ENCODE data around the gene ZSWIM9. TPM values are rescaled to one million over a fixed set of nuclear protein-coding genes. Genes with fewer than 3 reads are reported as not detected.

The ZSWIM9 gene
- total RNA-seq, 2 donors from 2014 or later = 9.9 to 13.0 TPM

DNA sequence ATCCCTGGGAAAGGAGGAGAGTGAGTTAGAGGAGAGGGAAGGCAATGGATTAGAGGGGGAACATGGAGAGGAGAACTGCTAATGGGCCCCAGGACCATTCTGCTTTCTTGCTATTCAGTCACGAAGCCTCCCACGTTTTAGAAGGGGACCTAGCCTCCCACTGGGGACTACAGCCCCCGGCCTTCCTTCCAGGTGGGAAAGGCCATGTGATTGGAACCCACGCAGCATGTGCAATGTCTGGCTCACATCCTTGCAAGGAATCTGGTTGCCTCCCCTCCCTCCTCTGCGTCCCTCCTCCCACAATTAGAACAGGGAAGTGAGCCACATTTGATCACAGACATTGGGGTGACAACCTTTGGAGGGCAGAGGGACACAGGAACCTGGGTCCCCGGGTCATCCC, 37.4 kb upstream of the ZSWIM9 start:
- TF ChIP-seq, protein P1, sequence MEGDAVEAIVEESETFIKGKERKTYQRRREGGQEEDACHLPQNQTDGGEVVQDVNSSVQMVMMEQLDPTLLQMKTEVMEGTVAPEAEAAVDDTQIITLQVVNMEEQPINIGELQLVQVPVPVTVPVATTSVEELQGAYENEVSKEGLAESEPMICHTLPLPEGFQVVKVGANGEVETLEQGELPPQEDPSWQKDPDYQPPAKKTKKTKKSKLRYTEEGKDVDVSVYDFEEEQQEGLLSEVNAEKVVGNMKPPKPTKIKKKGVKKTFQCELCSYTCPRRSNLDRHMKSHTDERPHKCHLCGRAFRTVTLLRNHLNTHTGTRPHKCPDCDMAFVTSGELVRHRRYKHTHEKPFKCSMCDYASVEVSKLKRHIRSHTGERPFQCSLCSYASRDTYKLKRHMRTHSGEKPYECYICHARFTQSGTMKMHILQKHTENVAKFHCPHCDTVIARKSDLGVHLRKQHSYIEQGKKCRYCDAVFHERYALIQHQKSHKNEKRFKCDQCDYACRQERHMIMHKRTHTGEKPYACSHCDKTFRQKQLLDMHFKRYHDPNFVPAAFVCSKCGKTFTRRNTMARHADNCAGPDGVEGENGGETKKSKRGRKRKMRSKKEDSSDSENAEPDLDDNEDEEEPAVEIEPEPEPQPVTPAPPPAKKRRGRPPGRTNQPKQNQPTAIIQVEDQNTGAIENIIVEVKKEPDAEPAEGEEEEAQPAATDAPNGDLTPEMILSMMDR (conservative IDR thresholded peaks at IDR 0.05) = no peak

DNA sequence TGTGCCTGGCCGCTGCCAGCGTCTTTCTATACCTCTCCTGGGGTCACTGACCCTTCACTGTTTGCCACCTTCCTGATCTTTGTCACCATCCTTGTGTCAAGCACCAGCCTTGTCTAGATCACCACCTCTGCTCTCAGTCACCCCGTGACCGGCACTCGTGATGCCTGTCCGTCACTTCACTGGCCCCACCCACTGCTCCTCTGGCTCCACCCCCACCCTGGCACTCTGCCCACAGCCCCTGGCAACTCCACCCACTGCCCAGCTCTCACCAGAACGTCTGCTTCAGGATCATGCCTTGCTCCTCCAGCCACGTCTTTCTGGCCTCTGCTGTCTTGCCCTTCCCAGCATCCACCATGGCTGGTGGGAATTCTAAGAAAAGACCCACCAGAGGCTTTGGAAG, 35.1 kb upstream of the ZSWIM9 start:
- 88 to 92% methylated on average over 6 to 8 of the region's 8 CpGs for WGBS, 2 experiments (ENCODE audit: insufficient coverage in 1 of 2, insufficient read length in 1 of 2)
- H3K4me3 ChIP-seq (ENCODE audit: low read length) = no peak overlapping the region
- no peak overlapping the region for H3K27ac ChIP-seq (ENCODE audit: low read depth, low read length)
- no peaks in the 10 kb centered on the region for H3K9me3 ChIP-seq (ENCODE audit: control insufficient read depth, low read length)
- H3K27me3 Mint-ChIP-seq (ENCODE audit: insufficient read depth) = no peaks in the 10 kb centered on the region
- H3K27ac Mint-ChIP-seq = peak overlapping the region; percentile 72
- peak; percentile 65 for DNase-seq
- H3K4me1 Mint-ChIP-seq = no peaks in the 10 kb centered on the region
- peaks cover 32% of the 10 kb centered on the region for H3K36me3 ChIP-seq (ENCODE audit: control insufficient read depth, insufficient read depth, low read length)
- no peaks in the 10 kb centered on the region for H3K27me3 ChIP-seq (ENCODE audit: control insufficient read depth, insufficient read depth, low read length, poor library complexity, severe bottlenecking)
- no peaks in the 10 kb centered on the region for H3K4me1 ChIP-seq (ENCODE audit: control insufficient read depth, insufficient read depth, low read length)
- H3K4me3 Mint-ChIP-seq = no peak overlapping the region
- H3K9ac ChIP-seq (ENCODE audit: extremely low read depth, low read length, poor library complexity, severe bottlenecking) = no peak overlapping the region
- TF ChIP-seq, protein P1 (conservative IDR thresholded peaks at IDR 0.05) = no peak
- peaks cover 53% of the 10 kb centered on the region for H3K36me3 Mint-ChIP-seq (ENCODE audit: low read depth)
- H3K9me3 Mint-ChIP-seq = no peaks in the 10 kb centered on the region

More for the DNA sequence above, 37.4 kb upstream of the ZSWIM9 start:
- 91 to 100% methylated on average over 6 of the region's 6 CpGs for WGBS, 2 experiments (ENCODE audit: insufficient coverage in 1 of 2, insufficient read length in 1 of 2)
- no peak for DNase-seq
- H3K27me3 Mint-ChIP-seq (ENCODE audit: insufficient read depth) = no peaks in the 10 kb centered on the region
- Histone ChIP-seq H3K27me3 (ENCODE audit: control insufficient read depth, insufficient read depth, low read length, poor library complexity, severe bottlenecking) (no peaks in the 10 kb centered on the region), H3K27ac (ENCODE audit: low read depth, low read length) (no peak overlapping the region), H3K9ac (ENCODE audit: extremely low read depth, low read length, poor library complexity, severe bottlenecking) (no peak overlapping the region), H3K36me3 (ENCODE audit: control insufficient read depth, insufficient read depth, low read length) (peaks cover 44% of the 10 kb centered on the region), H3K4me3 (ENCODE audit: low read length) (no peak overlapping the region), H3K4me1 (ENCODE audit: control insufficient read depth, insufficient read depth, low read length) (no peaks in the 10 kb centered on the region), H3K9me3 (ENCODE audit: control insufficient read depth, low read length) (no peaks in the 10 kb centered on the region)
- no peak overlapping the region for H3K27ac Mint-ChIP-seq
- H3K4me1 Mint-ChIP-seq = no peaks in the 10 kb centered on the region
- no peaks in the 10 kb centered on the region for H3K9me3 Mint-ChIP-seq
- H3K4me3 Mint-ChIP-seq = no peak overlapping the region
- peaks cover 58% of the 10 kb centered on the region for H3K36me3 Mint-ChIP-seq (ENCODE audit: low read depth)

DNA sequence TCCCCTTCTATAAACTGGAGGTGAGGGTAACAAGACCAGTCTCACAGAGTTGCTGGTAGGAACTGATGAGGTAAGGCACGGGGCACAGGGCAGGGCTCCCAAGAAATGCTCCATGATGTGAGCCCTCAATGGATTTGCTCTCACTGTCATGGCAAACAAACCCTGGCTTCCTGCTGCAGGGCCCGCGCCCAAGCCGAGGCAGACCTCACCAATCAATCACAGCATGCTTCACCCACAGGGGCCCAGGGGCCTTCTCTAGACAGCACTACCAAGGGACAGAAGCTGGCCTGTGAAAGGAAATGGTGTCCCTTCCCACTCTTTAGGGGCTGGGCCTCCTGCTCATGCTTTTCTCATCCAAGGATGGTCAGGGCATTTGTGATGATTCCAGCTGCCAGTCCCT, 33.9 kb upstream of the ZSWIM9 start:
- H3K9me3 Mint-ChIP-seq = no peaks in the 10 kb centered on the region
- H3K36me3 ChIP-seq (ENCODE audit: control insufficient read depth, insufficient read depth, low read length) = peaks cover 24% of the 10 kb centered on the region
- no peak overlapping the region for H3K9ac ChIP-seq (ENCODE audit: extremely low read depth, low read length, poor library complexity, severe bottlenecking)
- no peak overlapping the region for H3K4me3 Mint-ChIP-seq
- H3K36me3 Mint-ChIP-seq (ENCODE audit: low read depth) = peaks cover 43% of the 10 kb centered on the region
- H3K27me3 Mint-ChIP-seq (ENCODE audit: insufficient read depth) = no peaks in the 10 kb centered on the region
- H3K4me1 Mint-ChIP-seq = no peaks in the 10 kb centered on the region
- H3K4me1 ChIP-seq (ENCODE audit: control insufficient read depth, insufficient read depth, low read length) = no peaks in the 10 kb centered on the region
- no peaks in the 10 kb centered on the region for H3K27me3 ChIP-seq (ENCODE audit: control insufficient read depth, insufficient read depth, low read length, poor library complexity, severe bottlenecking)
- no peaks in the 10 kb centered on the region for H3K9me3 ChIP-seq (ENCODE audit: control insufficient read depth, low read length)
- H3K4me3 ChIP-seq (ENCODE audit: low read length) = no peak overlapping the region
- no peak for DNase-seq
- TF ChIP-seq, protein P1 (conservative IDR thresholded peaks at IDR 0.05) = no peak
- H3K27ac Mint-ChIP-seq = no peak overlapping the region
- H3K27ac ChIP-seq (ENCODE audit: low read depth, low read length) = no peak overlapping the region
- 92 to 95% methylated on average over 4 of the region's 4 CpGs for WGBS, 2 experiments (ENCODE audit: insufficient coverage in 1 of 2, insufficient read length in 1 of 2)
